K562 (cell line): ENCODE measurements around the gene ZNF148.

Experiments used
- LEF1 ChIP-seq: fragments of 450-650 bp; IDR thresholded peaks from 2 replicates; pipeline ENCODE4 v1.6.1; 2016; ENCODE audit warnings: mild to moderate bottlenecking
- RFX5 ChIP-seq: IDR thresholded peaks from 2 replicates; pipeline ENCODE4 v1.6.1; 2011; ENCODE audit warnings: low read depth, mild to moderate bottlenecking, improper control_type of control experiment, low read length
- TAF1 ChIP-seq: IDR thresholded peaks from 2 replicates; pipeline ENCODE4 v1.6.1; 2011; ENCODE audit warnings: mild to moderate bottlenecking, low read length, moderate library complexity; ENCODE audit not compliant: insufficient read depth, control insufficient read depth, severe bottlenecking; ENCODE audit errors: extremely low read depth
- U2AF2 ChIP-seq: fragments of 200-400 bp; formaldehyde crosslinking; optimal IDR thresholded peaks from 2 replicates; pipeline ENCODE3; 2017; ENCODE audit warnings: low read depth, mild to moderate bottlenecking, low read length
- ZNF354B ChIP-seq: fragments of 250-450 bp; sonication (Bioruptor Pico); IDR thresholded peaks from 2 replicates; pipeline ENCODE4 v1.4.0; 2020
- TF ChIP-seq, protein P1 (sequence below), 3 experiments: IDR thresholded peaks in 2 of 3; conservative IDR thresholded peaks in 1 of 3; 2 replicates each; pipeline ENCODE4 v1.5.1; 2011 to 2012; ENCODE audit warnings: low read length in 3 of 3, mild to moderate bottlenecking in 3 of 3, control low read depth in 2 of 3, improper control_type of control experiment in 1 of 3, inconsistent platforms in 1 of 3, low read depth in 1 of 3, mixed read lengths in 1 of 3, moderate library complexity in 1 of 3; ENCODE audit not compliant: insufficient read depth in 2 of 3

DNA sequence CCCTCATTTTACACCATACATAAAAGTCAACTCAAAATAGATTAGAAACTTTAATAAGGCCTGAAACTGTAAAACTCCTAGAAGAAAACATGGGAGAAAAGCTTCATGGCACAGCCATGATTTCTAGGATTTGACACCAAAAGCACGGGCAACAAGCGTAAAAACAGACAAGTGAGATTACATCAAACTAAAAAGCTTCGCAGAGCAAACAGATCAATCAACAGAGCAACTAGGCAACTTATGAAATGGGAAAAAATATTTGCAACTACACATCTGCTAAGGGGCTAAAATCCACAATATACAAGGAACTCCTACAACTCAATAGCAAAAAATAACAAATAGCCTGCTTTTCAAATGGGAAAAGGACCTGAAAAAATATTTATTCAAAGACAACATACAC is 26.1 kb downstream of the ZNF148 start:
- TF ChIP-seq, protein P1, sequence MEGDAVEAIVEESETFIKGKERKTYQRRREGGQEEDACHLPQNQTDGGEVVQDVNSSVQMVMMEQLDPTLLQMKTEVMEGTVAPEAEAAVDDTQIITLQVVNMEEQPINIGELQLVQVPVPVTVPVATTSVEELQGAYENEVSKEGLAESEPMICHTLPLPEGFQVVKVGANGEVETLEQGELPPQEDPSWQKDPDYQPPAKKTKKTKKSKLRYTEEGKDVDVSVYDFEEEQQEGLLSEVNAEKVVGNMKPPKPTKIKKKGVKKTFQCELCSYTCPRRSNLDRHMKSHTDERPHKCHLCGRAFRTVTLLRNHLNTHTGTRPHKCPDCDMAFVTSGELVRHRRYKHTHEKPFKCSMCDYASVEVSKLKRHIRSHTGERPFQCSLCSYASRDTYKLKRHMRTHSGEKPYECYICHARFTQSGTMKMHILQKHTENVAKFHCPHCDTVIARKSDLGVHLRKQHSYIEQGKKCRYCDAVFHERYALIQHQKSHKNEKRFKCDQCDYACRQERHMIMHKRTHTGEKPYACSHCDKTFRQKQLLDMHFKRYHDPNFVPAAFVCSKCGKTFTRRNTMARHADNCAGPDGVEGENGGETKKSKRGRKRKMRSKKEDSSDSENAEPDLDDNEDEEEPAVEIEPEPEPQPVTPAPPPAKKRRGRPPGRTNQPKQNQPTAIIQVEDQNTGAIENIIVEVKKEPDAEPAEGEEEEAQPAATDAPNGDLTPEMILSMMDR (IDR thresholded peaks at IDR 0.05 in 2 of 3, conservative IDR thresholded peaks at IDR 0.05 in 1 of 3; ENCODE audit: insufficient read depth in 2 of 3, low read depth in 1 of 3, low read length in 3 of 3) = no peak
- TF ChIP-seq ZNF354B (no peak), U2AF2 (no peak), RFX5 (no peak), LEF1 (no peak), TAF1 (no peak)
